Endothelial cell of umbilical vein (primary cell): Measurements from ENCODE around the gene THSD4. TPM values are rescaled to one million over a fixed set of nuclear protein-coding genes. Genes with fewer than 3 reads are reported as not detected.

ENCODE experiments used
- BruUV-seq: library from RNA; stranded (reverse); fragments of 400-500 nt; replicated peaks from 2 replicates; lab custom pipeline; 2021; lab: Mats Ljungman, UMichigan
- CTCF ChIA-PET: fragments of 300-600, 350-600 bp; sonication (Branson Sonifier 250); formaldehyde crosslinking; loops from one replicate; lab custom pipeline; 2021; ENCODE audit warnings: antibody characterized with exemption, inconsistent platforms; lab: Charles Lee
- POLR2A ChIA-PET: fragments of 300-600, 350-600 bp; sonication (Branson Sonifier 250); formaldehyde crosslinking; loops from one replicate; lab custom pipeline; 2021; ENCODE audit warnings: antibody characterized with exemption, inconsistent platforms; lab: Charles Lee
- DNase-seq: peaks from one replicate; pipeline ENCODE4 v3.0.0-alpha.2; 2011; ENCODE audit warnings: low read depth, low spot score
- FAIRE-seq: peaks from 2 replicates; lab custom pipeline; 2011; peaks lifted over from hg19 to GRCh38; lab: Jason Lieb, UNC
- H2AFZ ChIP-seq: 2 replicates; pipeline ENCODE4 v1.6.0; 2012; ENCODE audit warnings: low read depth, low read length, control low read depth, inconsistent platforms
- H3K27ac ChIP-seq: 2 replicates; pipeline ENCODE4 v1.5.1; 2011; ENCODE audit warnings: low read depth, mild to moderate bottlenecking, control low read depth, low read length, moderate library complexity; ENCODE audit not compliant: insufficient read depth
- H3K27me3 ChIP-seq, 2 experiments: 2 replicates each; pipeline versions ENCODE4 v1.6.0 to v1.6.1; 2011; ENCODE audit warnings: low read length in 2 of 2, mixed read lengths in 1 of 2; ENCODE audit not compliant: control insufficient read depth in 2 of 2, insufficient read depth in 2 of 2
- H3K36me3 ChIP-seq, 2 experiments: 2 replicates in 1 of 2; 3 replicates in 1 of 2; pipeline ENCODE4 v1.5.1; 2011; ENCODE audit warnings: low read length in 2 of 2, mild to moderate bottlenecking in 1 of 2, moderate library complexity in 1 of 2; ENCODE audit not compliant: control insufficient read depth in 2 of 2, insufficient read depth in 2 of 2; ENCODE audit errors: extremely low read depth in 1 of 2
- H3K4me1 ChIP-seq: 3 replicates; pipeline ENCODE4 v1.5.1; 2011; ENCODE audit warnings: mild to moderate bottlenecking, low read length; ENCODE audit not compliant: control insufficient read depth, insufficient read depth; ENCODE audit errors: extremely low read depth
- H3K4me2 ChIP-seq: 2 replicates; pipeline ENCODE4 v1.6.1; 2011; ENCODE audit warnings: low read length, control low read depth, mixed read lengths; ENCODE audit not compliant: insufficient read depth
- H3K4me3 ChIP-seq, 3 experiments: fragments of 200-600 bp in 1 of 3; sonication (generic), shearing (Covaris generic) in 1 of 3; replicated peaks in 1 of 3; 2 replicates each; pipeline ENCODE4 v1.5.1; 2011 to 2016; ENCODE audit warnings: control low read depth in 3 of 3, low read length in 3 of 3, mild to moderate bottlenecking in 2 of 3, inconsistent platforms in 1 of 3, low read depth in 1 of 3, moderate library complexity in 1 of 3; ENCODE audit not compliant: insufficient read depth in 1 of 3
- H3K79me2 ChIP-seq: 2 replicates; pipeline ENCODE4 v1.6.0; 2012; ENCODE audit warnings: low read length, inconsistent platforms; ENCODE audit not compliant: control insufficient read depth, insufficient read depth
- H3K9ac ChIP-seq: replicated peaks from 2 replicates; pipeline ENCODE3; 2011; ENCODE audit warnings: low read length, control low read depth; ENCODE audit not compliant: insufficient read depth; ENCODE audit errors: extremely low read depth
- H3K9me1 ChIP-seq: replicated peaks from 3 replicates; pipeline ENCODE4 v1.6.0; 2011; ENCODE audit warnings: mild to moderate bottlenecking, low read length; ENCODE audit not compliant: control insufficient read depth, insufficient read depth; ENCODE audit errors: extremely low read depth
- H3K9me3 ChIP-seq: replicated peaks from 2 replicates; pipeline ENCODE4 v1.5.1; 2012; ENCODE audit warnings: low read length, inconsistent platforms; ENCODE audit not compliant: control insufficient read depth, insufficient read depth
- H4K20me1 ChIP-seq: replicated peaks from 2 replicates; pipeline ENCODE3; 2011; ENCODE audit warnings: mild to moderate bottlenecking, low read length; ENCODE audit not compliant: control insufficient read depth, insufficient read depth; ENCODE audit errors: extremely low read depth
- CTCF ChIP-seq, 2 donors: IDR thresholded peaks; 1 replicate in 1 of 2; 2 replicates in 1 of 2; pipeline ENCODE4 v1.5.1; 2011; ENCODE audit warnings: low read length in 2 of 2, mild to moderate bottlenecking in 2 of 2, moderate library complexity in 2 of 2, control low read depth in 1 of 2, inconsistent platforms in 1 of 2, low read depth in 1 of 2; ENCODE audit not compliant: insufficient read depth in 1 of 2; ENCODE audit errors: extremely low read depth in 1 of 2
- FOS ChIP-seq: IDR thresholded peaks from 2 replicates; pipeline ENCODE4 v1.6.1; 2011; ENCODE audit warnings: mild to moderate bottlenecking, low read length, moderate library complexity, borderline replicate concordance; ENCODE audit not compliant: insufficient read depth
- GATA2 ChIP-seq: IDR thresholded peaks from 2 replicates; pipeline ENCODE4 v1.7.0; 2011; ENCODE audit warnings: low read depth, mild to moderate bottlenecking, moderate library complexity, mixed read lengths, low read length; ENCODE audit not compliant: insufficient read length, insufficient read depth
- JUN ChIP-seq: IDR thresholded peaks from 2 replicates; pipeline ENCODE4 v1.6.1; 2011; ENCODE audit warnings: borderline replicate concordance, low read depth; ENCODE audit not compliant: insufficient read length, insufficient read depth
- POLR2A ChIP-seq: IDR thresholded peaks from 2 replicates; pipeline ENCODE4 v1.6.1; 2012; ENCODE audit warnings: low read depth, mild to moderate bottlenecking, control low read depth, low read length
- POLR2AphosphoS5 ChIP-seq: IDR thresholded peaks from 2 replicates; pipeline ENCODE4 v1.6.1; 2012; ENCODE audit warnings: low read depth, mild to moderate bottlenecking, control low read depth, low read length, moderate library complexity; ENCODE audit not compliant: insufficient read depth
- dilution Hi-C: fragments of 300-500 bp; cut with MboI; formaldehyde crosslinking; loops from one replicate; pipeline ENCODE4 v1.15.0; 2019; ENCODE audit warnings: low sequenced_read_pairs; ENCODE audit not compliant: extremely low pct_ligation_motif_present
- intact Hi-C: fragments of 100-400 bp; cut with micrococcal nuclease; formaldehyde crosslinking; loops from one replicate; pipeline ENCODE4 v1.10.0; 2022
- polyA plus RNA-seq, 4 experiments: library from polyadenylated mRNA; depleted of rRNA in 3 of 4; stranded (reverse) in 3 of 4; unstranded in 1 of 4; fragments of >200 nt; gene quantifications; 2 replicates each; pipeline versions ENCODE4 v1.2.1 to v1.2.3, GENCODE V29; 2011 to 2012; ENCODE audit warnings: missing spikeins in 1 of 4
- total RNA-seq: library from RNA; stranded (reverse); gene quantifications from 2 replicates; pipeline ENCODE4 v1.2.3, GENCODE V29; 2021
- TF ChIP-seq, protein P1 (sequence below): IDR thresholded peaks from 2 replicates; pipeline ENCODE4 v1.6.1; 2011; ENCODE audit not compliant: insufficient read depth, insufficient read length

Gene THSD4
- total and polyA plus RNA-seq, 2 donors (not counting 3 experiments of a cell fraction or from before 2014, with no cell fraction given): 9.9 to 25.4 TPM

- ChIA-PET POLR2A (no interaction called here), CTCF (interaction anchor here (1.7 kb wide), 1 partner anchor 15 kb away, joined by 6 read pairs; no protein-coding TSS in a partner anchor)
- Histone ChIP-seq H3K4me3 (no peak overlapping the region), H3K79me2 (no peaks in the 10 kb centered on the region), H4K20me1 (no peaks in the 10 kb centered on the region), H3K9ac (no peak overlapping the region), H3K27ac (no peak overlapping the region), H3K4me2 (no peak overlapping the region), H3K9me1 (no peaks in the 10 kb centered on the region), H2AFZ (no peak overlapping the region), H3K27me3 (no peaks in the 10 kb centered on the region), H3K4me1 (no peaks in the 10 kb centered on the region), H3K36me3 (no peaks in the 10 kb centered on the region), H3K9me3 (no peaks in the 10 kb centered on the region)
- no TSS peak for BruUV-seq
- DNase-seq (no peak), FAIRE-seq (no peak)
- intact Hi-C loops: no loop called here
- TF ChIP-seq POLR2AphosphoS5 (no peak), CTCF (IDR thresholded peaks at IDR 0.05; ENCODE audit: extremely low read depth in 1 of 2, insufficient read depth in 1 of 2, low read depth in 1 of 2, low read length in 2 of 2) (no peak), POLR2A (no peak), JUN (no peak), GATA2 (no peak), FOS (no peak)
- TF ChIP-seq, protein P1, sequence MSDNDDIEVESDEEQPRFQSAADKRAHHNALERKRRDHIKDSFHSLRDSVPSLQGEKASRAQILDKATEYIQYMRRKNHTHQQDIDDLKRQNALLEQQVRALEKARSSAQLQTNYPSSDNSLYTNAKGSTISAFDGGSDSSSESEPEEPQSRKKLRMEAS: no peak
- dilution Hi-C loops: no loop called here
These were observed 486.0 kb downstream of the THSD4 start for GRCh38 chr15:71601038-71601834.
